Measurements from ENCODE around the gene NOP16. TPM values are rescaled to one million over a fixed set of nuclear protein-coding genes. Genes with fewer than 3 reads are reported as not detected.

Gene NOP16
- total RNA-seq, 6 donors from 2014 or later, result 3.1 to 25.4 (median 12.1) TPM

DNA sequence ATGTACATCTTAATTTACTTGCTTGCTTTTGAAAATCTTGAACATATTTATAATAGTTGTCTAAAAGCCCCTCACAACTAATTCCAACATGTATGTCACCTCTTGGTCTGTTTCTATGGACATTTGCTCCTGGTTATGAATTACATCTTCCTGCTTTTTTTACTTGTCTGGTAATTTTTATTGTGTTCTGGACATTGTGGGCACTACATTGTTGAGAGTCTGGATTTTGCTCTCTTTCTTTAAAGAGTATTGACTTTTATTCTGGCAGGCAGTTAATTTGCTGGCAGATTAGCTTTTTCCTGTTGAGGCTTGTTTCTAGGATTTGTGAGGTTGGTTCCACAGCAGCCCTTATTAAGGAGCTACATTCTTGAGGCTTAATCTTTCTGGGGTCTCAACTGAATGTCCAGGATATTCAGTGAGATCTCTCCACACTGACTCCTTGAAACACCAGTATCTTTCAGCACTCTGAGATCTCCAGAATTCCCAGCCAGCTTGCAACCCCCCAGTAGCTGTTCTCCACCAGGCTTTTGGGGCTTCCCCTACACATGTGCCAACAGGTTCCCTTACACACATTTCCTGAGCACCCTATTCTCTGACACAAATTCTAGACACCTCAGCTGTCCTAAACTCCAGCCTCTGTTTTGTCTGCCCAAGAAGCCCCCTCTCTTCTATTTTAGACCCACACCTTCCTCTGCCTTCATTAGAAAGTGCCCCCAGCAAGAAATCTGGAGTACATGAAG lies 54.2 kb downstream of the NOP16 start:
- no peak for ATAC-seq (ENCODE audit: low FRiP score in 2 of 2)

More for the DNA sequence above, 54.2 kb downstream of the NOP16 start:
- Histone ChIP-seq H3K9me3 (no peaks in the 10 kb centered on the region), H3K36me3 (peaks cover 4 to 23% (median 10%) of the 10 kb centered on the region in 4 donors), H3K4me3 (no peak overlapping the region), H3K4me1 (no peaks in the 10 kb centered on the region), H3K27me3 (no peaks in the 10 kb centered on the region), H3K27ac (no peak overlapping the region)
- no peak for DNase-seq
- TF ChIP-seq POLR2A (IDR thresholded peaks at IDR 0.05), result no peak
- TF ChIP-seq POLR2AphosphoS5 (IDR thresholded peaks at IDR 0.05), result no peak
- no peak for TF ChIP-seq EP300 (IDR thresholded peaks at IDR 0.05)
- no peak for TF ChIP-seq CTCF (IDR thresholded peaks at IDR 0.05)

Small RNA genes lying within 50 kb of the gene (small RNA-seq; reads per million reads assigned to genes)
- gene MIR1271, result 0.11 to 0.57 (median 0.42) reads per million in 4 donors

Other genes starting within 250 kb of the NOP16 start
- gene SIMC1, start 150.2 kb downstream of the NOP16 start, total RNA-seq, result 10 to 100 TPM; 13.6 to 43.0 (median 21.2) TPM
- gene KIAA1191, start 26.8 kb downstream of the NOP16 start, total RNA-seq, result 100 to 1,000 TPM in 2 of 6 donors, 10 to 100 TPM in 4; 53.4 to 109 (median 90.0) TPM
- gene ARL10, start 23.1 kb downstream of the NOP16 start, total RNA-seq, result 1 to 10 TPM; 2.7 to 7.8 (median 4.1) TPM
- gene HIGD2A, start 153 bp upstream of the NOP16 start, total RNA-seq, result 100 to 1,000 TPM in 3 of 6 donors, 10 to 100 TPM in 3; 46.5 to 108 (median 93.6) TPM
- 100 to 1,000 TPM in 4 of 6 donors, 10 to 100 TPM in 2; 54.5 to 187 (median 109) TPM for gene CLTB, start 27.9 kb upstream of the NOP16 start, total RNA-seq
- gene FAF2, start 59.8 kb upstream of the NOP16 start, total RNA-seq, result 10 to 100 TPM; 11.5 to 33.0 (median 30.0) TPM
- gene RNF44, start 148.8 kb upstream of the NOP16 start, total RNA-seq, result 10 to 100 TPM; 13.4 to 76.5 (median 51.7) TPM
- gene CDHR2, start 160.7 kb upstream of the NOP16 start, total RNA-seq, result under 1 TPM in 2 of 6 donors, not detected in 4; 0.30 to 0.34 TPM
- 1 to 10 TPM in 3 of 6 donors, under 1 TPM in 3; under 0.01 to 4.0 (median 1.3) TPM for gene GPRIN1, start 221.6 kb upstream of the NOP16 start, total RNA-seq
- gene SNCB, start 241.9 kb upstream of the NOP16 start, total RNA-seq, result not detected
- gene EIF4E1B, start 242.1 kb upstream of the NOP16 start, total RNA-seq, result not detected

Data from upper lobe of left lung (tissue), 6 donors.